Endometrial microvascular endothelial cells (primary cell): ENCODE data around the gene BSG. TPM values are rescaled to one million over a fixed set of nuclear protein-coding genes. Genes with fewer than 3 reads are reported as not detected.
"Not testable (repeated sequence)": the region's sequence is repeated elsewhere in the genome, so short reads cannot be mapped to it uniquely, and the experiment has no call there.

ENCODE experiments used
- in situ Hi-C: cut with HindIII; loops from 2 replicates; pipeline ENCODE4 v1.10.0; 2017; ENCODE audit warnings: low sequenced_read_pairs, low pct_unique_long_range_greater_than_20kb; ENCODE audit errors: inconsistent ontology term
- total RNA-seq: library from RNA; depleted of rRNA; stranded (reverse); fragments of >200 nt; gene quantifications from one replicate; pipeline ENCODE4 v1.2.3, GENCODE V29; 2015; ENCODE audit errors: inconsistent ontology term

The BSG gene
- total RNA-seq, 1 donor from 2014 or later: 537 TPM

DNA sequence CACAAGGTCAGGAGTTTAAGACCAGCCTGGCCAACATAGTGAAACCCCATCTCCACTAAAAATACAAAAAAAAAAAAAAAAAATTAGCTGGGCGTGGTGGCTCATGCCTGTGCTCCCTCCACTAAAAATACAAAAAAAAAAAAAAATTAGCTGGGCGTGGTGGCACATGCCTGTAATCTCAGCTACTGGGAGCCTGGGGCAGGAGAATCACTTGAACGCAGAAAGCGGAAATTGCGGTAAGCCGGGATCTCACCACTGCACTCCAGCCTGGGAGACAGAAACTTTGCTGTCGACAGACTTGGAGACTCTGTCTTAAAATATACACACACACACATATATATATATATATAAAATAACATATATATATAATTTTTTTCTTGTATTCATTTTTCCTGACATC, 54.2 kb downstream of the BSG start:
- in situ Hi-C loops: not testable (repeated sequence)

DNA sequence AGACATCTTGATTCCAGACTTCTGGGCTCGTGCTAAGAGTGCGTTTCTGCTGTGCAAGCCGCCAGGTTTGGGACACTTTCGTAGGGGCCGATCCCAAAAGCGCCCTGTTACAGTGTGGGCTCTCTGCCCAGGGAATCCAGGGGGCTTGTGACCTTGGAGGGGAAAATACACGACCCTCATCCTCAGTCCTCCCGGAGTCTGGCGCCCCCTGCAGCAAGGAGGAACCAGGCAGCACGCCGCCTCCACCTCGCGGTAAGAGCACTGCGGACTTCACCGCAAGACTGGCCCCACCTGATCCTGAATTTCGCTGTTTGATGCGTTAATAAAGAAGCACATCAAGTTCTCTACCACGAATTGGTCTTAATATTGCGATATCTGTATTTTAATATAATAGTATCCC, 55.8 kb downstream of the BSG start:
- in situ Hi-C loops: no loop called here

DNA sequence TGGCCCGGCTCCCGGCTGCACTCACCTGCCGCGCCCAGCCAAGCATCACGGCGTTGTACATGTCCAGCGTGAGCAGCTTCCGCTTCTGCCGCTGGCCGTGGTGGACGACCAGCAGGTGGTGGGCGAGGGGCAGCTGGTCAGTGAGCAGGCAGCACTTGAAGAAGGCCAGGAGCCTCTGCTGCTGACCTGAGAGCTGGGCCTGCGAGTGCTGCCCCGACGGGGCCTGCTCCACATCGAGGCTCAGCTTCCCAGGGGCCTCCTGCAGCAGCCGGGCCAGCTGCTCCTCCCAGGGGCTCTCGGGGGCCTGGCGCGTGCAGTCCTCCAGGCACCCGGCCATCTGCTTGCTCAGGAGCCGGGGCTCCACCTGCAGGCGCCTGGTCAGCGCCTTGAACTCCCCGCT, 57.1 kb downstream of the BSG start:
- in situ Hi-C loops: not testable (repeated sequence)

DNA sequence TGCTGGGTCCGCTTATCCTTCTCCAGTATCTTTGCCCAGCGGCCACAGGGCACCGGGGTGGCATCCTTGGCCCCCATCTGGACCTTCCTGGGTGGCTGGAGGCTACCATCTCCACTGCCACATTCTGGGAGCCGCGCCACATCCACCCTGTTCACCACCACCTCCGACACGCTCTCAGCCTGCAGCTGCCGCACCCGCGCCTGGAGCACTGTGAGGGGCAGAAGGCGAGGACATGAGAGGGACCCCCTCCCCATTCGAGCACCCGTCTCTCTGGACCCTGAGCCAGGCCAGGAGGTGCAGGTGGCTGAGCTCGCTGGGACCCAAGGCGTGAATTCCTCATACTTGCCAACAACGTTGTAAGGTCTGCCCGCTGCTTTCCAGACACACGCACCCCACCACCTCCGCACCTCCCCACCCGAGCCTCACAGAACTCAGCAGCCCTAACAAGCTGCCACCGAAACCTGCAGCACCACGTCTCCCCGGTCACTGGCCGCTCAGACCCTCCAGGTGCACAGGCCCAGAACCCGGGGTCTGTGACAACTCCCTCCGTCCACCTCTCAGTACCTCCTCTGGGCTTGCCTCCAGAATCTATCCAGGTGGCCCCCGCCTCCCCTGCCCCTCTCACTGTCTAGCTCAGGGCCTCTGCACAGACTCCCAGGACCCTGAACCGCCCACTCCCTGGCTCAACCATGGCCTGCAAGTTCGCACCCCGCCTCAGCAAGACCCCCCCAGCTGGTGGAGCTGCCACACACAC, 57.7 kb downstream of the BSG start:
- in situ Hi-C loops: no loop called here

DNA sequence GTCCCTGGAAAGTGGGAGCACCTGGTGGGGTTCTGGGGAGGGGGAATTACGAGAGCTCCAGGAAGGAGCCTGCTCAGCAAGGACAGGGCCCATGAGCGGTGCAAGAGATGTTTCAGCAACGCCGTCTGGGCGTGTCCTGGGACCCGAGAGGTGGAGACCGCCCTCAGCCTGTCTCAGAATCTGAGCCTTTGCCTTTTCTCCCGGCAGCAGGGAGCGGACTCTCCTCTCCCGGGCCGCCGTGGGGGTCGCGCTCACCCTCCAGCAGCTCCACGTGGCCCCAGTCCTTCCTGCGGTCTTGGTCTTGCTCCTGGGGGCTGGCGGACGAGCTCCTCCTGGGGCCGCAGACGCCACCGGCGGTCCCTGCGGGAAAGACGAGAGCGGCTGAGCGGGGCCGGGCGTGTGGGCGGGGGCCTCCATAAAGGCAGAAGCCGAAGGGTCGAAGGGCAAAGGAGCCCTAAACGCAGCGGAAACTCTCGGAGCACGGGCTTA, 60.2 kb downstream of the BSG start:
- in situ Hi-C loops: no loop called here

Other genes starting within 250 kb of the BSG start
- 37.4 TPM for gene MIER2, start 227.8 kb upstream of the BSG start, total RNA-seq
- gene C2CD4C, start 163.4 kb upstream of the BSG start, total RNA-seq: not detected
- gene SHC2, start 111.6 kb upstream of the BSG start, total RNA-seq: 0.37 TPM
- gene MADCAM1, start 76.1 kb upstream of the BSG start, total RNA-seq: not detected
- 17.6 TPM for gene TPGS1, start 65.1 kb upstream of the BSG start, total RNA-seq
- gene CDC34, start 40.8 kb upstream of the BSG start, total RNA-seq: 84.7 TPM
- gene GZMM, start 28.5 kb upstream of the BSG start, total RNA-seq: not detected
- gene HCN2, start 17.3 kb downstream of the BSG start, total RNA-seq: 0.37 TPM
- 25.9 TPM for gene POLRMT, start 60.9 kb downstream of the BSG start, total RNA-seq
- not detected for gene FGF22, start 67.3 kb downstream of the BSG start, total RNA-seq
- 136 TPM for gene RNF126, start 90.6 kb downstream of the BSG start, total RNA-seq
- 55.0 TPM for gene FSTL3, start 103.8 kb downstream of the BSG start, total RNA-seq
- not detected for gene PRSS57, start 122.9 kb downstream of the BSG start, total RNA-seq
- not detected for gene PALM, start 136.3 kb downstream of the BSG start, total RNA-seq
- not detected for gene MISP, start 178.5 kb downstream of the BSG start, total RNA-seq
- gene PTBP1, start 224.9 kb downstream of the BSG start, total RNA-seq: 307 TPM
- gene PLPPR3, start 249.4 kb downstream of the BSG start, total RNA-seq: 1.5 TPM